Fibroblast of skin of scalp (primary cell): ENCODE data around the gene ZBTB26.
"Not testable (repeated sequence)": the region's sequence is repeated elsewhere in the genome, so short reads cannot be mapped to it uniquely, and the experiment has no call there.

Experiments
- DNase-seq: peaks from one replicate; pipeline ENCODE4 v3.0.0-alpha.2; 2013

Gene ZBTB26

DNA sequence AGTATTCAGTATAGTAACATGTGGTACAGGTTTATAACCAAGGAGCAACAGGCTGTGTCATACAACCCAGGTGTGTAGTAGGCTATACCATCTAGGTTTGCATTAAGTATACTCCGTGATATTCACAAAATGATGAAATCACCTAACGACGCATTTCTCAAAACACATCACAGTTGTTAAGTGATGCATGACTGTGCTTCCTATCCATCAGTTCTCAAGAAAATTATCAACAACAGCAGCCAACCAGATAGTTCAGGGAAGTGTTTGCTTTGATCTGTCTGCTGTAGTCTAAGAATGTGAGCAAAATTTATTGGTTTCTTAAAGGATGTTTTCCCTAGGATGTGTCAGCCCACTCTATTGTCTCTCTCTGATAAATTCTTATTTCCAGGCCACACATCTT lies 7.4 kb downstream of the ZBTB26 start:
- DNase-seq = no peak

DNA sequence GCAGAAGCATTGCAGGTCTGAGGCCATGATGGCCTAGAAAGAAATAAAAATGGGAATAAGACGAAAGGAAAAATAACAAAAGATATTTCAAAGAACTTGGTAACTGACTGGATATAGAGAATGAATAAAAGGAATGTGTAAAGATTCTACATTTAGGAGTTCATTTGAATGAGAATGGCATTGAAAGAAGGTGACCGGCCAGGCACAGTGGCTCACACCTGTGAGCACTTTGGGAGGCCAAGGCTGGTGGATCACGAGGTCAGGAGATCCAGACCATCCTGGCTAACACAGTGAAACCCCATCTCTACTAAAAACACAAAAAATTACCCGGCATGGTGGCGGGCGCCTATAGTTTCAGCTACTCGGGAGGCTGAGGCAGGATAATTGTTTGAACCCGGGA lies 8.6 kb downstream of the ZBTB26 start:
- DNase-seq = no peak

DNA sequence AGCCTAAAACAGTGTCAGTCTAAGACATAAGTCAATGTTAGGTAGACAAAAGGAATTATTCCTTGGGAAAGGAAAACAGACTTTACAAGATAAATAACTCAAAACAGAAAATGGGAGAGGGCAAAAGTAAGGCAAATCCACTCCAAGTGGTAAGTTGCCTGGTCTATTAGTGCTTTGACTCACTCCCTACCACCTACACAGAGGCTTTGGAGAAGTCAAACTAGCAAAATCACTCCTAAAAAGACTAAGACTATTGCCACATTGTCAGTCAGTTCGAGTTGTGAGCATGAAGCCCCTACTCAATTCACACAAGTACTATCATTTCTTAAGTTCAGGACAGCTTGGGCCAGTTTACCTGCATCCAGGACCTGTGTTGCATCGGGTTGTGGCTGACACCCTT lies 13.0 kb downstream of the ZBTB26 start:
- DNase-seq = no peak

DNA sequence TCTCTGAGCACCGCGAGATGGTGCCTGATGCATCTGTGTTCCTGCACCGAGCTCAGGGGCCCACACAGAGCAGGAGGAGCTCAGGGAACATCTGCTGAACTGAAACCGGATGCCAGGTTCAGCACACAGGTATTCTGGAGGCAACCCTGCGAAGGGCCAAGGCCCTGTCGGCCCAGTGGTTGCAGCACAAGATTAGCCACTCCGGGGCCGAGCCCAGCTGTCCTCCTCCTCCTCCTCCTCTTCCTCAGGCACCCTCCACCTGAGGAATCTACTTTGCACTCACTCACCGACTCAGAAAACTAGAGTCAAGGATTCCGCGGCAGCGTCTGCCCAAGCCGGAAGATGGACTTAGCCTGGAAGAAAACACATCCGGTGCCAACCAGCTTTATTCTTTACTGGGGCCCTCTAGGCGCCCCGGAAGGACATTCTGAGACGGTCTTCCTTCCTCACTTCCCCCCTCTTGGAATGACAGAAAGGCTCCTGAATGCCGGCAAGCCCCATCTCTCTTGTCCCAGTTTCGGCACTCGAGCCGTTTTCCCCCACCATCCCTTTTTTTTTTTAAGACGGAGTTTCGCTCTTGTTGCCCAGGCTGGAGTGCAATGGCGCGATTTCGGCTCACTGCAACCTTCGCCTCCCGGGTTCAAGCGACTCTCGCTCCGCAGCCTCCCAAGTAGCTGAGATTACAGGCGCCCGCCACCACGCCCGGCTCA lies 18.2 kb downstream of the ZBTB26 start, which contains the start of gene ZBTB6:
ZBTB6 (minus strand) TSS at position 360 of the 710 bp plus-strand sequence. CDS start 1,251 bp downstream, outside the sequence.
- peak; percentile 88 for DNase-seq

DNA sequence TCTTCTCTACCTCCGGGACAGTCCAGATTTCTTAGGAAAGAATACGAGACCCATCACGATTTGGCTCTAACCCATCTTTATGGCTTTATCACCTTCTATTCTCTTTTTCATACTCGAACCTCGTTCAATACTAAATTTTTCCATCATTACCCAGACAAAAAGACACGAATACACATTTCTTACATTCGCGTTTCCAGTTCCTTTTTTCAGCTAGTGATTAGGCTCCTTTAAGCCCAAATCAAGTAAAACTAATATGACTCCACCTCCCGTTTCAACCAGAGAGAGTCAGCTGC lies 18.7 kb downstream of the ZBTB26 start:
- no peak for DNase-seq

DNA sequence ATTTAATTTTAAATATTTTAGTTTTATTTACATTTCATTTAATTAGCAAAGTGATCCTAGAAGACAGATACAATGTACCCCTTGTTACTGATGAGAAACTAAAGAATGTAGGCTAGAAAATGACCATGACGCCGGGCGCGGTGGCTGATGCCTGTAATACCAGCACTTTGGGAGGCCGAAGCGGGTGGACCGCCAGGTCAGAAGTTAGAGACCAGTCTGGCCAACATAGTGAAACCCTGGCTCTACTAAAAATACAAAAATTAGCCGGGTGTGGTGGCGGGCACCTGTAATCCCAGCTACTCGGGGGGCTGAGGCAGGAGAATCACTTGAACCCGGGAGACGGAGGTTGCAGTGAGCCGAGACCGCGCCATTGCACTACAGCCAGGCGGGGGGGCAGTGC lies 25.2 kb downstream of the ZBTB26 start:
- DNase-seq = not testable (repeated sequence)

DNA sequence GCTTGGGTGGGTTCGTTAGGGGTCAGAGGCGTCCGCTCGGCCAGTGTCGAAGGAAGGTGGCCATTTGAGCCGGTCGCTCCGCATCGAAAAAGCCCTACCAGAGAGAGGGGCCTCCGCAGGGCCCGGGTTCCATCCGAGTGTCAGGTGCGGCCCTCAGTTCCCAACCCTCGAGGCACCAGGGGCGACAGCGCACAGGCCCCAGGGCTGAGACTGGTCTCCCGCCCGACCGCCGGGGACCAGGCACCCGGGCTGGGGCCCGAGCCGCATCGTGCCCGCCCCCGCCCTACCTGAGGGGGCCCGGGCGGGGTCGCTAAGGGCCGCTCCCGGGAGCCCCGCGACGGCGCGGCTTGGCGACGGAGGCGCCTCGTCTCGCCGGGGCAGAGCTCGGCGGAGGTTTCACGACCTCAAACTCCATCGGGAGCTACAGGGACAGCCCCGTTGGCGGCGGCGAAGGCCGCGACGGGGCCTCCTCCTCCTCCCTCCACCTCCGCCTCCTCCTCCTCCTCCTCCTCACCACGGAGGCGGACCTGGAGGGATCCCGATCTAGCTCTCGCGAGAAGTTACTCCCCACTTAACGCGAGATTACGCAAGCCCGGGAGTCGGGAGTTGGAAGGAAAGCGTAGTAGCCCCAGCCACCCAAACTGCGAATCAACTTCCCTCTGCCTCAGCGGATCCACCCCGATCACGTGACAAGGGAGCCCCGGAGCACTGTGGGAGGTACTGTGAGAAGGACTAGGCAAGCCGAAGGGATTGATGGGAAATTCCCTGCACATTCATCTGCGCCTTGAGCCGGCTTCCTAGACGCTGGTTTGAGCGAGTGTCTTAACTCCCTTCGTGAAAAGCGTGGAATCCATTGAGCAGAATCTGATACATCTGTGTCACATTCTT lies 26.2 kb downstream of the ZBTB26 start, which contains the start of gene RC3H2:
RC3H2 (minus strand) TSS at position 537 of the 888 bp plus-strand sequence. CDS start 7,850 bp downstream, outside the sequence.
- peak; percentile 100 for DNase-seq

DNA sequence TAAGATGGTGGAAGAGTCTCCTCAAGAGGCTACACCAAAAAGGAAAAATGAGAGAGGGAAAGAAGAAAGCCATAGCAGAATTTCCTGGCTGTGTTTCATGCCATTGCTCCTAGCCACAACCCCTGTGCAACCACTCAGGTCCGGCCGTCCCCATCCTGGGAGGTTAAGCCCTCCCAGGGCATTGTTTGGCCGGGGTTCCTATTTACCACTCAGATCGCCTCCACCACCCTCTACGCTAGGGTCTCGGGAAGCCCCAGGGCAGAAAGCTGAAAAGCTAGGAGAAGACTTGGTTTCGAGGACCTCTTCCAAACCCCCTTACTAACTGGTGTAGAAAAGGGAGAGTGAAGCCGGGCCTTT lies 26.9 kb downstream of the ZBTB26 start:
- peak; percentile 24 for DNase-seq

DNA sequence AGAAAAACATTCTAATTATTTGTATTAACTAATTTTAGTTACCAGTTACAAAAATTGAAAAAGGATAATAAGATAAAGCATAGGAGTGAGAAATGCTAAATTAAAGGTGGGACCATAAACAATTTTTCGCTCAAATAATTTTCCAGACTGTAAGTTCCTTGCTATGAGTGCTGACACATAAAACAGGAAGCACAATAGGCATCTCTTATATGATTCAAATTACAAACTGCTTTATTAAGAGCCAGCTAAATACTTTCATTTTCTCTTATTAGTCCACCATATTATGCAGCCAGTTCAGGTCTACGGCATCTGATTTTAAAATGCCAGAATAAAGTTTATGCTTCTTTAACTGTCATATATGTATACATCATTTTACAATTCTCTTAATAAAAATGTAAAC lies 30.5 kb downstream of the ZBTB26 start:
- DNase-seq = peak; percentile 4

DNA sequence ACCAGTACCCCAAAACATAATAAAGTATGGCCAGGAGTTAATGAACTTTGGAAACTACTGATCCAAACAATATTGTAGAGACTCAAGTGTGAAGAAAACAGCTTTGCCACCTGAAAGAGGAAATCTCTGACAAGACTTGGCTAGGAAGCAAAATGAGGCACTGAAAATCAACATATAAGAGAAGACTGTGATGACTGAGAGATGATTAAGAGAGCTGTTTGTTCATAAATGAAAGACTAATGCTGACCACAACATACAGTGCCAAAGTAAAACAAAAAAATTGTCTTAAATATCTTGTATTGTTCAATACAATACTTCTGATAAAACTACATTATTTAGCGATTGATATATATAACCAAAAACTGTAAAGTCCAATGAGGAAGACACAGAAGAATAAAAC lies 33.3 kb downstream of the ZBTB26 start:
- DNase-seq = no peak

DNA sequence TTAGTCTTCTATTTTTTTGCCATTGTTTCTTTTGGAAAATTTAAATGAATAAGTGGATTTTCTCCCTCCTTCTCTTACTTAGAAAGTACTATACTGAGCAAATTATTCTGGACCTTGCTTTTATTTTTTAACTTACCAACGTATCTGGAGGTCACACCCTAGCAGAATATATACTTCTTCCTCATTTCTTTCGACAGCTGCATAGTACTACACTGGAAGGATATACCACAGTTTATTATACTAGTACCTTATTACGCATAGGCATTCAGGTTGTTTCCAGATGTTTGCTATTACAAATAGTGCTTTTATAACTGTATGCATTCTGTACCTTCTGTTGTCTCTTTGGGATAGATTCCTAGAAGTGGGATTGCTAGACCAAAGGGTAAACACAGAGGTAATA lies 42.8 kb downstream of the ZBTB26 start:
- no peak for DNase-seq

DNA sequence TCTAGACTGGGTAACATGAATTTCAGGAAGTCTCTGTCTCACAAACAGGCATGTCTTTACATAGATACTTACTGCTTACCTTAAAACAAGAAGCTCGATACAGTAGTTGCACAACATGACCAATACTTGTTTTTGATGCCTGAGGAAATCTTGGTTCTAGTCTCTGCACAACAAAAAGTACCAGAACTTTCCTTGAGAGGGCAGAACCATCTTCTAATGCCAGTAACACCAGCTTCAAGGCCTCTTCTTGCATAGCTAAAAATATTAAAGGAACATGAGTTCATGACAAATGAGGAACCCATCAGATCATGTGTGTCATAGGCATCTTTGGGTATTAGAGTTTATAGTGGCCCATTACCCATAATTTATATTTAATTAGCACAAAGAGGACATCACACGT lies 48.2 kb downstream of the ZBTB26 start:
- no peak for DNase-seq

DNA sequence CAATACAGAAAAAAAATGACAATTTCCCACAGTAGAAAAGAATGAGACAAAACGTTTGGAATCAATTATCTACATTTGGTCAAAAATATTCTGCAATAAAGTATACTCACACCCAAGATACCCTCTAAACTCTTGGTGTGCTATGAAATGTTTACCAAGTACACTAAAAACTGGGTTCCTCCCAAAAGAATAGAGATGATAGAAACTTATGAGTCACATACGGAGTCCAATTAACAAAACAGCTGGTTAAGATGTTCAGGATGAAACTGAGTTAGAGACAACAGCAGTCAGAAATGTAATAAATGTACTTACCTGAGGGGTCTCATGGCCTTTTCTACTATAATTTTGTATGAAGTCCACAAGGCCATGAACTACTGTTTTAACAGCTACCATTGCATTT lies 51.9 kb downstream of the ZBTB26 start:
- DNase-seq = no peak

DNA sequence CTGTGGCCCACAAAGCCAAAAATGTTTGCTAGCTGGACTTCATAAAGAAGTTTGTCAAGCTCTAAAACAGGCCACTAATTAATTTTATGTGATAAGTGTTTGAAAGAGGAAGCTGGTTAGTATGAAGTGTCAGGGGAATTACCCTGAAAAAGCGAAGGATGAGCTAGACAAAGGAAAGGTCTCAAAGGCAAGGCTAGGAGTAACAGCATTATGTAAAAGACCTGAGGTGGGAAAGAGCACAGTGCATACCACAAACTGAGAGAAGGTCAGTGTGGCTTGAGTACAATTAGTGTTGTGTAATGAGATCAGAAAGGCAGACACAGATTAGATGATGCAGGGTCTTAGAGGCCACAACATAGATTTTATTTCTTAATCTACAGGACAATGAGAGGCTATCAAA lies 55.8 kb downstream of the ZBTB26 start:
- no peak for DNase-seq

DNA sequence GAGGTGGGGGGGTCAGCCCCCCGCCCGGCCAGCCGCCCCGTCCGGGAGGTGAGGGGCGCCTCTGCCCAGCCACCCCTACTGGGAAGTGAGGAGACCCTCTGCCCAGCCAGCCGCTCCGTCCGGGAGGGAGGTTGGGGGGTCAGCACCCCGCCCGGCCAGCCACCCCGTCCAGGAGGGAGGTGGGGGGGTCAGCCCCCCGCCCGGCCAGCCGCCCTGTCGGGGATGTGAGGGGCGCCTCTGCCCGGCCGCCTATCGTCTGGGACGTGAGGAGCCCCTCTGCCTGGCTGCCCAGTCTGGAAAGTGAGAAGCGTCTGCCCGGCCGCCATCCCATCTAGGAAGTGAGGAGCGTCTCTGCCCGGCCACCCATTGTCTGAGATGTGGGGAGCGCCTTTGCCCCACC lies 64.0 kb downstream of the ZBTB26 start:
- DNase-seq = not testable (repeated sequence)

DNA sequence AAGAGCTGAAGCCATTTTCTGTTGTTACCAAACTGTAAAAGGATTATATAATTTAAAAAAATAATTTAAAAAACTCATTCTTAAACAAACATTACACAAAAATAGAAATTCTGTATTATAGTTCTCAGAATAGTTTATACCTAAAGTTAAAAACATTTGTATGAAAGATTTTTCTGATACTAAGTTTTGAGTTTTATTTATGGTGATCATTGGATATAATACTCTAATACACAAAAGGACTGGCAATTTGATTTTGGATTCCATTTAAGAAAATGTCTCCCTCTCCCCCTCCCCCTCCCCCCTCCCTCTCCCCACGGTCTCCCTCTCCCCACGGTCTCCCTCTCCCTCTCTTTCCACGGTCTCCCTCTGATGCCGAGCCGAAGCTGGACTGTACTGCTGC lies 65.2 kb downstream of the ZBTB26 start:
- DNase-seq = no peak
